LNCAP (cell line): ENCODE results near the gene FAH.

Source experiments
- TF ChIP-seq, protein P1 (sequence below): fragments of 450-650 bp; IDR thresholded peaks from 2 replicates; pipeline ENCODE4 v1.5.1; 2017; ENCODE audit warnings: mild to moderate bottlenecking

Gene FAH

DNA sequence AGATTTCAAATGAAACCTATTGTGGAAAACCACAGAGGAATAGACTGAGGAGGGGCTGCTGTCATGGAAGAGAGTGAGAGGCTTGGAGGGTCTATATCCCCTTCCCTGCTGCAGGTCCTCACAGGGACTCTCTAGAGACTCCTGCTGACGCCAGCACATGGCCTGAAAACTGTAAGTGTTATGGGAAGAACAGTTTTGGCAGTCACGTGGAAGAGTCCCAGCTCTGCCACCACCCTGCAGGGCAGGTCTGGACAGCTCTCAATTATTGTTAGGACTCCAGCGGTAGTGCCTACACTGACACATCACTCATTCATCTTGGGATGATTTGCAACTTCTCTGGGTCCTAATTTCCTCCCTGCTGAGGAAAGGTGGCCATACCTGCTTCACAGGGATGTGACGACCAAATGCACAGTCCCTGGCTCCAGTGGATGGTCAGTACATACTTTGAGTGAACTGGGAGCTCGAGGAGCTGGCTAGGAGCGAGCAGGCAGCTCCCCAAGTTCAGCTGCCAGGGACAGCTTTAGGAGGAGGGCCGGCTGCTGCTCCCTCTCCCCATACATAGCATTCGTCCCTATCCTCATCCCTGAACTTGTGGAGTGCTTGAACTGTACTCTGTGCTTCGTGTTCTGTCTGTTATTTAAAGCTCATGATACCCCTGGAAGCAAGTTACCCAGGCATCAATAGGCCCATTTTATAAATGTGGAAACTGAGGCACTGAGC lies 50.0 kb downstream of the FAH start:
- TF ChIP-seq, protein P1, sequence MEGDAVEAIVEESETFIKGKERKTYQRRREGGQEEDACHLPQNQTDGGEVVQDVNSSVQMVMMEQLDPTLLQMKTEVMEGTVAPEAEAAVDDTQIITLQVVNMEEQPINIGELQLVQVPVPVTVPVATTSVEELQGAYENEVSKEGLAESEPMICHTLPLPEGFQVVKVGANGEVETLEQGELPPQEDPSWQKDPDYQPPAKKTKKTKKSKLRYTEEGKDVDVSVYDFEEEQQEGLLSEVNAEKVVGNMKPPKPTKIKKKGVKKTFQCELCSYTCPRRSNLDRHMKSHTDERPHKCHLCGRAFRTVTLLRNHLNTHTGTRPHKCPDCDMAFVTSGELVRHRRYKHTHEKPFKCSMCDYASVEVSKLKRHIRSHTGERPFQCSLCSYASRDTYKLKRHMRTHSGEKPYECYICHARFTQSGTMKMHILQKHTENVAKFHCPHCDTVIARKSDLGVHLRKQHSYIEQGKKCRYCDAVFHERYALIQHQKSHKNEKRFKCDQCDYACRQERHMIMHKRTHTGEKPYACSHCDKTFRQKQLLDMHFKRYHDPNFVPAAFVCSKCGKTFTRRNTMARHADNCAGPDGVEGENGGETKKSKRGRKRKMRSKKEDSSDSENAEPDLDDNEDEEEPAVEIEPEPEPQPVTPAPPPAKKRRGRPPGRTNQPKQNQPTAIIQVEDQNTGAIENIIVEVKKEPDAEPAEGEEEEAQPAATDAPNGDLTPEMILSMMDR, result no peak

DNA sequence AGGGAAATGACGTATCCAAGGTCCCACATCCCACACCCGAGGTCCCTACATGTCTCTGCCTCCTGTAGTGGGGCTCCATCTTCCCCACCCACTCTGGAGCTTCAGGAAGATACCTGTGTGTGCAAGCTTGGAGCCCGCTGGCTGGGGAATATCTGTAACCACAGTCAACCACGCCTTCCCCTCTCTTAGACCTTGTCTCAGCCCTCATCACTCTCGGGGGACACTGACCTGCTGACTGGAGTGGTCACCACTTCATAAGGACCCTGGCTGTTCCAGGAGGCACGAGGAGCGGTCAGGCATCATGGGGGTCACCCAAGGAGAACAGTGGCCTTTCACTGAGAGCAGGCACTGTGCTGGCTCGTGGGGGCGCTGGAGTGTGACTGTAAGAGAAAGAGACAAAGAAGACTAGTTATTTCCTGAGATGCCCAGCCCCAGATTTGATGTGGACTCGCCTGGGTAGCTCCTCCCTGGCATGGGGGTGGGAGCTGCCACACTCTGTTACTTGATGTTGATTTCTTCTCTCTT lies 50.6 kb downstream of the FAH start:
- TF ChIP-seq, protein P1, result no peak

DNA sequence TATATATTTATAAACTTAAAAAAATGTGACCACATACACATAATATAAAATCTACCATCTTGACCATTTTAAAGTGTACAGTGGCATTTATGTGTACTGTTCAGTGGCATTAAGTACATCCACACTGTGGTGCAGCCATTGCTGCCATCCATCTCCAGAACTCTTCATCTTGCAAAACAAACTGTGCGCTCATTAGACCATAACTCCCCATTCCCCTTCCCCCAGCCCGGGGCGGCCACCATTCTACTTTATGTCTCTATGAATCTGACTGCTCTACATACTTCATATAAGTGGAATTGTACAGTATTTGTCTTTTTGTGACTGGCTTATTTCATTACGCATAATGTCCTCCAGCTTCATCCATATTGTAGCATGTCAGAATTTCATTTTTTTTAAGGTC lies 51.4 kb downstream of the FAH start:
- TF ChIP-seq, protein P1, result no peak

DNA sequence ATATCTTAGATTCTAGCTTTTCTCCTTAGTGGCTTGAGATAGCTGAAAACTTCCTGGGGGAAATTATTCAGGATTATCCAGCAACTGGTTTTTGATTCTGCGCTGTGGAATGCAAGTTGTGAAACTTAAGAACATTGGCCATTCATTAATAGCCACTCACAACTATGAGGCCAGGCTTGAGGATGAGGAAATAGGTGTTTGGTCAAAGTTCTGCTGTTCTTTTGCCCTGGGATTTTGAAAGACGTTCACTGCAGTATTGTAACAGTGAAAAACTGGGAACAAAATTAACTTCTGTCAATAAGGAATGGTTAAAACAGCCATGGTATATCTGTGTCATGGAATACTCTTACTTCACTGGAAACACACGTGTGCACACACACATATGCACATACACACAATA lies 55.1 kb downstream of the FAH start:
- TF ChIP-seq, protein P1, result no peak

DNA sequence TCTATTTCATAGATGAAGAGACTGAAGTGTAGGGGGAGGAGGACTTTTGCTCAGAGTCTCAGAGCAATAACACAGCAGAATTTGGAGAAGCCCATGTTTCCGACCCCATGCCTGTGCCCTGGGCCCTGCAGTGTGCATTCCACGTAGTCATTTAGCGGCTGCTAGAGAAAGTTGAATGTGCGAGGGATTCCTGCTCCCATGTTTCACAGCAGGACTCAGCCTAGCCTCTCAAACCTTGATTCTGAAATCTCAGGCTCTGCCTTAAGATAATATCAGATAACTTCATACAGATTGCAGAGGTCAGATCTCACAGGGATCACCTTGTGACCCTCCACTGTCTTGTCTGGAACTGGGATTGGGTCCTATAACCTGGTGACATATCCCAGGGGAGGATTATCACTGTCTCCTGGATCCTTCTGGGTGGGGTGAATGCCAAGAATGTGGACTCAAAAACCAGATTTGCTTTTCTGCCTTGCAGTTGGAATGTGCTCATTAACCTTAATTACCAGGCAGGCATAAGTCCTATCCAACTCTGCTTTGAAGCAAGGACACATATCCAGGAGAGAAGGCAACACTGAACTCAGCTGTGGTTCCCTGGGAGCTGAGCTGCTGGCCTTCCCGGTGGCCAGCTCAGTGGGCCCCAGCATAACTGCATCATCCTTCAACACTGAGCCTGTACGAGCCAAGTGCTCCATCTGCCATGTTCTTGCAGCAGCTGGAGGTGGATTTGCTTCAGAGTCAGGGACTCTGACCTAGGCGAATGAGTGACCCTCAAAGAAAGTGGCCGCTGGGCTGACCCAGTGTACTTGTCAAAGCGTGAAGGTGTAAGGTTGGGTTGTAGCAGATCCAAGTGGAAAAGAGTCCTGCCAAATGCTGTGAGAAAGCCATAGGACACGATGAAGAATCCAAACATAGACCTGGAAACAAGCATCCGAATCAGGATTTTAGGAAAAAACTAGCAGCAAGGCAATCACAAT lies 56.2 kb downstream of the FAH start:
- TF ChIP-seq, protein P1, result no peak

DNA sequence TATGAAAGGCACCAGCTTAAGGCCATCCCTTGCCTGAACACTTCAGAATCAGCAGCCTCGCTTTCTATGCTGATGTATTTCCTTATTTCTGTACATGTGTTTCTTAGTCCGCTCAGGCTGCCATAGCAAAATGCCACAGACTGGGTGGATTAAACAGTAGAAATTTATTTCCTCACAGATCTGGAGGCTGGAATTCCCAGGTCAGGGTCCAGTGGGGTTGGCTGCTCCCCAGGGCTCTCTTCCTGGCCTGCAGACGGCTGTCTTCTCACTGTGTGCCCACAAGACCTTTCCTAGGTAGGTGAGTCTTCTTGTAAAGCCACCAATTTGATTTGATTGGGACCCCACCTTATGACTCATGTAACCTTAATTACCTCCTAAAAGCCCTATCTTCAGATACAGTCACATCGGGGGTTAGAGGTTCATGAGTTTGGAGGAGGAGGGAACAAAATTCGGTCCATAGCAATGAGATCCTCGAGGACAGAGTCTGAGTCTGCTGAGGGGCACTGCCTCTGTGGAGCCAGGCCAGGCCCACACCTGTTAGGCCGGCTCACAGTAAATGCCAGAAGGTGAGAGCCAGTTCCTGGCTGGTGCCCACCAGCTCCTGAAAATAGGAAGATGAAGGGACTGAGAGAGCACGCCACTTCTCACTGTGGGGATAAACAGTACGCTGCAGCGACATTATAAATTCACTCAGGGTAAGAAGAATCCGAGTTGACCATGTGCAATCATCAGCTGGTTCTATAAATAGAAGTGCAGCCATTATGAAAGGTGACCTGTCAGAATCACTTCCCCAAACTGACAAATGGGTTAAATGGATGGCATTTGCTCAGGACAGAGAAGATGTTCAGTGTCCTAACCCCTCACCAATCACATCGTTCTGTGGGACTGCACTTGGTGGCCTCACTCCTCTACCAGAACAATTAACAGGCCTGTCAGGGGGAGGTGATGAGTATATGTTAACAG lies 58.1 kb downstream of the FAH start:
- TF ChIP-seq, protein P1, result no peak

DNA sequence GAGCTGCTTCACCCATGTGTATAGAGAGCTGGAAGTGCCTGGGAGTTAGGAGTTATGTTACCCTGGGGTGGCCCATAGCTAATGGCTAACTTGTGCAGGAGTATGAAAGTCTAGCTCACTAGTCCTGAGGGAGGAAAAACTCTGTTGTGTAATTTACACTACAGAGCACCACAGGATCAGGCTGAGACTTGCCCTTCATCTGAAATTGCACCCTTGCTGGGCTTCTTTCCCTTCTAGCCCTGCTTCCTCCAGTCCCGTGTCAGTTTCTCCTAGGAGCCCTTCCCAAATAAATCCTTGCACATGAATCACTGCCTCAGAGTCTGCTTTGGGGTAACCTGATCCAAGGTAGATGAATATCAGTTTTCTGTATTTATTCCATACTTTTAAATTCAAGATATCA lies 59.2 kb downstream of the FAH start:
- TF ChIP-seq, protein P1, result no peak
